Keratinocyte (primary cell): ENCODE results near the gene FHIT.

Source experiments
- CTCF ChIP-seq, 3 experiments: IDR thresholded peaks in 1 of 3; conservative IDR thresholded peaks in 1 of 3; optimal IDR thresholded peaks in 1 of 3; 2 replicates in 2 of 3; 3 replicates in 1 of 3; pipeline versions ENCODE3 to v1.5.1; 2011; ENCODE audit warnings: low read length in 3 of 3, mild to moderate bottlenecking in 3 of 3, moderate library complexity in 2 of 3, control low read depth in 1 of 3, inconsistent platforms in 1 of 3; ENCODE audit not compliant: insufficient read depth in 2 of 3; ENCODE audit errors: extremely low read depth in 1 of 3
- EZH2 ChIP-seq: IDR thresholded peaks from one replicate; pipeline ENCODE4 v1.6.1; 2012; ENCODE audit warnings: inconsistent platforms, mild to moderate bottlenecking, low read length, moderate library complexity

GRCh38 chr3:60187343-60187742 lies 1063.9 kb downstream of the FHIT start:
- TF ChIP-seq CTCF (optimal IDR thresholded peaks at IDR 0.05 in 1 of 3, IDR thresholded peaks at IDR 0.05 in 1 of 3, conservative IDR thresholded peaks at IDR 0.05 in 1 of 3; ENCODE audit: extremely low read depth in 1 of 3, insufficient read depth in 2 of 3, low read length in 3 of 3) (no peak), EZH2 (no peak)
